OCI-M2 (cell line): Measurements from ENCODE around the gene RHBDL3.

ENCODE experiments used
- DNase-seq: peaks from one replicate; lab custom pipeline; 2025; ENCODE audit not compliant: unreplicated experiment; lab: John Stamatoyannopoulos, UW

The RHBDL3 gene

DNA sequence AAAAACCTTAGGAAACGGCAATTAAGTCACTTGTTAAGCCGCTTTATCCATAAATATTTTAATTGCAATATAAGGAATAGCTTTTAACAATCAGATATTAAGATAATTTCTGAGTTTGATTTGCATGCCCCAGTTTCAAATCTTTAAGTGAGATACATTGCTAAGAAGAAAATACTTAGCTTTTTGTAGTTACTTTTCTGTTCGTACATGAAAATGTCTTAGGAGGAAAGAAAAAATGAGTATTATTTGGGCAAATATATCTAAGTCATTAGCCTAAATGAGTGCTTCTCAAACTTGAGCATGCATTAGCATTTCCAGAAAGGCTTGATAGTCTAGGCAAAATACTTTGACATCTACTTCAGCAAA, 90.7 kb downstream of the RHBDL3 start:
- no peak for DNase-seq

DNA sequence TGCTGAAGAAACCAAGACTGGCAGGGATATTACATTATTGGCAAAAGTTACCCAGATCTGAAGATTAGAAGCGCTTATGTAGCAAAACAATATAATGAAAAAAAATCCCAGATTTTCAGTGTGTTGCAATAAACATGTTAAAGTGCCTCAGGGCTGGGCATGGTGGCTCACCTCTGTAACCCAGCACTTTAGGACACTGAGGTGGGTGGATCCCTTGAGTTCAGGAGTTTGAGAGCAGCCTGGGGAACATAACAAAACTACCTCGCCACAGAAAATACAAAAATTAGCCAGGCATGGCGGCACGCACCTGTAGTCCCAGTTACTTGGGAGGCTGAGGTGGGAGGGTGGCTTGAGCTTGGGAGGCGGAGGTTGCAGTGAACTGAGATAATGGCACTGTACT, 91.1 kb downstream of the RHBDL3 start:
- no peak for DNase-seq

DNA sequence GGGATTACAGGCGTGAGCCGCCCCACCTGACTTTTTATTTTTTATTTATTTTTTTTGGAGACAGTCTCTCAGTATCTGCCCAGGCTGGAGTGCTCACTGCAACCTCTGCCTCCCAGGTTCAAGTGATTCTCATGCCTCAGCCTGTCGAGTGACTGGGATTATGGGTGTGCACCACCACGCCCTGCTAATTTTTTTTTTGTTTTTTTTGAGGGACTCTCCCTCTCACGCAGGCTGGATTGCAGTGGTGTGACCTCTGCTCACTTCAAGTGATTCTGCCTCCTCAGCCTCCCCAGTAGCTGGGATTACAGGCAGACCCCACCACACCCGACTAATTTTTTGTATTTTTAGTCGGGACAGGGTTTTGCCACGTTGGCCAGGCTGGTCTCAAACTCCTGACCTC, 92.0 kb downstream of the RHBDL3 start:
- DNase-seq = no peak

DNA sequence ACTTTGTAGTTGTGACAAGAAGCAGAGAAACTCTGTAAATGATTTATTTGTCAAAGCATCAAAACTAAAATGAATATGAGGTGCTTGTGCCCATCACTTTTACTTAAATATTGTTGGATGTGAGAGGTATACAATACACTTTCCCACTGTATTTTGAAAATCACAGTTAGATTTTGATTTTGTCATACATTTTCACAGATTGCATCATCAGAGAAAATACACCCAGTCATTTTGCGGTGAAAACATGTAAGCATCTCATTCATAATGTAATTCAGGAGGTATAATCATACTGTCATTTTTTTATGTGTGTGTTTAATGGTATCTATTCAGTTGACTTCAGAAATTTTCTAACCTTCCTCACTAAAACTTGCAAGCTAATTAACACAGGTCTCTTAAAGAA, 95.6 kb downstream of the RHBDL3 start:
- DNase-seq = no peak

DNA sequence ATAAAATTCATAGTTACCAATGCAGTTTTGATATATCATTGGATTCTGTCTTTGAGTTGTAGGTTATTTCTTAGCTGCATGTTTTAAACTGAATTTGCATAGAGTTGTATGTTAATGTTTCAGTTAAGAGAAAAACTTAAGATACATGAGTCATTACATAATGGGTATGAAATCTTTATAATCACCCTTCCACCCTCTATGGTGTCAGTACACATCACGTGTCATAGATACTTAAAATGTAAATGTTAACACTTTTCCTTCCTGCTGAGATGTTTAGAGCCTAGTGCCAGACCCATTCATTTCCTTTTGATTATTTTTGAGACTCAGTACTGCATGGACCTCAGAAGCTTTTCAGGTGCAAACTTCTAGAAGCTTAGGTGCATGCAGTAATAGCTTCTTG, 104.8 kb downstream of the RHBDL3 start:
- no peak for DNase-seq
